CD4-positive, alpha-beta T cell treated with Interferon alpha-2 for 1 hour (primary cell): ENCODE data around the gene KIF3C.
"Not testable (repeated sequence)": the region's sequence is repeated elsewhere in the genome, so short reads cannot be mapped to it uniquely, and the experiment has no call there.

ENCODE experiments used
- DNase-seq, 2 donors: peaks; one replicate each; pipeline ENCODE4 v3.0.0-alpha.2; 2020 to 2022

KIF3C gene

DNA sequence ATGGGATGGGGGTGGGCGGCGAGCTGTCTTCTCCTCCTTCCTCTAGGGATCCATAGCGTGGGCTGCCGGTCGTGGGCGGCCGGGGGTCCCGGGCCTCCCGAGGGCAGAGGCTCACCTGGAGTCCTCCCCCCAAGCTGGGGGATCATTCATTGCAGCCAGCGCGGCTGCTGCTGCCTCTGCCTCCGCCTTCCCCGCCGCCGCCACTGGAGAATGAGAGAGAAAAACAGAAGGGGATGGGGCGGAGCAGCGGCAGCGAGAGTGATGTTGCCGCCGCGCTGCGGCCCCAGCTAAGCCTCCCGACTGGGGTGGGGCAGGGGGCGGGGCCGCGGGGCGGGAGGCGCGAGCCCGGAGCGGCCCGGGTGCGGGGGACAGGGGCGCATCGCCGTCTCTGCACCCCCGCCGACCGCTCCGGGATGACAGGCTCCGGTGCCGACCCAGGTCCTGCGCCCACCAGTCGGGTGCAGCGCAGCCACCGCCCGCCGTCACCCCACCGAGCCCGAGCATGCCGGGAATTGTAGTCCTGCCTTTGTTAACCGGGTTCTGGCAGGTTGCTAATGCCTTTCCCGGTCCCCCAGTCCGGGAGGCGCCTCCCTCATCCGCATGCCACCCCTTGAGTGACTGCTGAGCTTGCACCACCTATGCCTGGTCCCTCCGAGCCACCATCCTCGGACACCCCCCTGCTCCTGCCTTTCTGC, at the start of gene KIF3C:
Gene KIF3C, minus strand, starts transcription at position 225 of the 695 bp plus-strand sequence. CDS start 580 bp downstream, outside the sequence.
- peak; percentile 66 to 78 for DNase-seq

DNA sequence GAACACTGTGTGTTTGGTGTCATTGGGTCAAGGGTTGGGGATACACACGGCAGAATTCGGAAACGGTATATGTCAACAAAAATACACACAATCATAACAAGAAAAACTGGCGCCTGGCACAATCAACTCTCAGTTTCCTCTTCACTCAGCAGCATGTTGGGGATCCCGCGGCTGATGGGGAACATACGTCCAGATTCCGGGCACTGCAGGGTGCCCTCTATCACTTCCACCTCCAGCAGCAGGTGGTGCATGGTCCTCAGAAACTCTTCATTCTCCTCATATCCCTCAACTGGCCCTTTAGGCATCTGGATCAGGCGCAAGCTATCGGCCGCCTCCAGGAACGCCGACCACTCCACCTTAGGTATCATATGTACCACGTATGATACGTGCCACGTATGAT, 45.8 kb upstream of the KIF3C start:
- DNase-seq: not testable (repeated sequence)

DNA sequence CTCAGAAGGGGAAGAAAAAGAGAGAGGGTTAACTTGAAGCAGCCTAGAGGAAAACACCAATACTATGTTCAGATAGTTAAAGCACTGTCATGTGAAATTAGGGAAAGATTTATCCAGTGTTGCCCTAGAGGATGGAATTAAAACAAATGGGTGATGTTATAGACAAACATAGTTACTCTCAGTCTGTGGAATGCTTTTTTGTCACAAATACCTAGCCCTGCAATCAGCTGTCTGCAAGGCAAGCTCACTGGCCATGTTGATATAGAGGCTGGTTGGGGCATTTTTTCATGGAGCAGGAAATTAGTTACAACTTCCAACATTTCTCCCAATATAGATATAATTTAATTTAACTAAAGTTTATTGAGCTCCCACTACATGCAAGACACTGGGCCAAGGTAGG, 43.2 kb upstream of the KIF3C start:
- no peak for DNase-seq

DNA sequence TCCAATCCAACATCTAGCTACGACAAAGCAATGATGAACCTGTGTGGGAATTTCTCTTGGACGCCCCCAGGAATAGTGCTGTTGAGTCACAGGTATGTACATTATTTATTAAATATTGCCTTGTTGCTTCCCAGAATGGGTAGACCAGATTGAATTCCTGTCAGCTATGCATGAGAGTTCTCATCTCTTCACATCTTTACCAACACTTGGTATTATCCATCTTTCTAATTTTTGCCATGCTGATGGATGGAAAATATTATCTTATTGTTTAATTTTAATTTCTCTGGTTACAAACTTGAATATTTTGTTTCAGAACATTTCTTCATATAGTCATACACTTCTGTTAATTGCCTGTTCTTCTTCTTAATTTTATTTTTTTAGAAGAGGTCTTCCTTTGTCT, 42.0 kb upstream of the KIF3C start:
- no peak for DNase-seq

DNA sequence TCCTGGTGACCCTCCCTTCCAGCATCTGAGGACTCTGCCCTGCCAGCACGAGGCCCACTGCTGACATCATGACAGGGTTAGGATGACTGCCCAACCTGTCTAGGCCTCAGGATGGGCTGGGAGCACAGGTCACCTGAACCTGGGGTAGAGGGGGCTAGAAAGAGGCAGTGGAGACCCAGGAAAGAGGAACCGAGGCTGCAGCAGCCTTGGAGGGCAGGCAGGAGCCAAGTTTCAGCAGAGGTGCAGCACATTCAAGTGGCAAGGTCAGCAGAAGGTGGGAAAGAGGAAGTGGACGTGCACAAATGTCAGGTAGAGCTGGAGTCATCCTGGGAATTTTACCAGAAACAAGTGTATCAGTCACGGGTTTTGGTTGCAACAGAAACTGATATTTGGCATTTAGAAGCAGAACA, 37.9 kb upstream of the KIF3C start:
- no peak for DNase-seq

DNA sequence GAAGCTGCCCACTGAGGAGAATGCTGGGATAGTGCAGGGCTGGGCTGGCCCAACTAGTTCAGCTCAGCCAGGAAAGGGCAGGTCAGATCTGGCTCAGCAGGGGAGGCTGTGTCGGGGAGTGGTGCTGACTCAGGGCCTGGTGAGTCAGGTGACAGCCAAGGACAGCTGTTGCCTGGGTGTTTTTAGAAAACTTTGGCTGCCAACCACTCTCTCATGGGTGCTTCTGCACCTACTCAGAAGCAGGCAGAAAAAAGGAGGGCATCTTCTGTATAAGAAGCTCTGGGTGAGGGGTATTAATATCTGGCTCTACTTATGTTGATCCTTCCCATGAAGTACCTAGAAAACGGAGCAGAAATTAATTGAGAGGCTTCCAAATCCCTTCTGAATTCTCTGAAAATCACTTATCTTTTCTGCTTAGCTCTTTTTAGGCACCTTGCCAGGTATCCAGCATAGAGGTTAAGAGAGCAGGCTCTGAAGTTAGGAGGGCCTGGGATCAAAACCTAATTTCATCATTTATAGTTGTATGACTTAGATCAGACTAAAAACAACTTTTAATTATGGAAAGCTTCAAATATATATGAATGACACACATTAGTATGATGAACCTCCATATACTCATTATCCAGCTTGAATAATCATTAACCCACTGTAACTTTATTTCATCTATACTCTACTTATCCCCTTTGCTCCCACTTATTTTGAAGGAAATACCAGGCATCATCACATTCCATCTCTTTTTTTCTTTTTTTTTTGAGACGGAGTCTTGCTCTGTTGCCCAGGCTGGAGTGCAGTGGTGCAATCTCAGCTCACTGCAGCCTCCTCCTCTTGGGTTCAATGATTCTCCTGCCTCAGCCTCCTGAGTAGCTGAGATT, 36.1 kb upstream of the KIF3C start:
- DNase-seq: peak in 1 of 2 donors; percentile 50

DNA sequence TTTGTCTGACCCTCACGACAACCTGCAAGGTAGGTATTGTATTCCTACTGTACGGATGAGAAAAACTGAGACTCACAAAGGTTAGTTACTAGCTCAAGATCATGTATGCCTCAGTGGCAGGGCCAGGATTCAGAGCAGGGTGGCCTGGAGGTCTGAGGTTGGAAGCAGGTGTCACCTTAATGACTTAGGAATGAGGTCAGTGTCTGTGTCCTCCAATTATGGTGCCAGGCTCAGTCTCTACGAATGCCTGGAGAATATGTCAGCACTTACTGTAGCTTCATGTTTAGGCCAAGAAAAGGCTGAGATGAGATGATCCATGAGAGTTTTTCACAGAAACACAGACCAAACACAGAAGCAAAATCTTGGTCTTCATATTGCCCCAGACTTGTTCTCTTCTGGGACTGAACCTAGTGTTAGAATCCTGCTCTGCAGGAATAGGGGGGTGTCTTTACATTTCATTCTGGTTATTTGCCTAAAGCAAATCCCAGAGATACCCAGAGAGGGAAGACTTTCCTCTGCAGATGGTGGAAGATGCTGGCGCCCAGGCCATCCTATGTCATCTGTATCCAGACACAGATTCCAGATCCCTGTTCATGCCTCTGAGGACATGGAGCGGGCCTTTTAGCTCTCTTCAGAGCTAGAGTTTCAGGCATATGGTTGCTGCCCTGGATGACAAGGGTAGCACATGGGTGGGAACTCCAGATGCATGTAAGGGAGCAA, 35.3 kb upstream of the KIF3C start:
- no peak for DNase-seq

DNA sequence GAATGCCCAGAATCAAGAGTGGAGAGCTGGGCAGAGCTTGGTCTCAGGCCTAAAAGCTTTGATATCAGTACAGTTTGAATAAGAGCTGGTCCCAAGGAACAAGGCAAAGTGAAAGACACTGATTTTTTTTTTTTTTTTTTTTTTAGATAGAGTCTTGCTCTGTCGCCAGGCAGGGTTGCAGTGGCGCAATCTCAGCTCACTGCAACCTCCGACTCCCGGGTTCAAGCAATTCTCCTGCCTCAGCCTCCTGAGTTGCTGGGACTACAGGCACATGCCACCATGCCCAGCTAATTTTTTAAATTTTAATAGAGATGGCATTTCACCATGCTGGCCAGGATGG, 34.4 kb upstream of the KIF3C start:
- not testable (repeated sequence) for DNase-seq

DNA sequence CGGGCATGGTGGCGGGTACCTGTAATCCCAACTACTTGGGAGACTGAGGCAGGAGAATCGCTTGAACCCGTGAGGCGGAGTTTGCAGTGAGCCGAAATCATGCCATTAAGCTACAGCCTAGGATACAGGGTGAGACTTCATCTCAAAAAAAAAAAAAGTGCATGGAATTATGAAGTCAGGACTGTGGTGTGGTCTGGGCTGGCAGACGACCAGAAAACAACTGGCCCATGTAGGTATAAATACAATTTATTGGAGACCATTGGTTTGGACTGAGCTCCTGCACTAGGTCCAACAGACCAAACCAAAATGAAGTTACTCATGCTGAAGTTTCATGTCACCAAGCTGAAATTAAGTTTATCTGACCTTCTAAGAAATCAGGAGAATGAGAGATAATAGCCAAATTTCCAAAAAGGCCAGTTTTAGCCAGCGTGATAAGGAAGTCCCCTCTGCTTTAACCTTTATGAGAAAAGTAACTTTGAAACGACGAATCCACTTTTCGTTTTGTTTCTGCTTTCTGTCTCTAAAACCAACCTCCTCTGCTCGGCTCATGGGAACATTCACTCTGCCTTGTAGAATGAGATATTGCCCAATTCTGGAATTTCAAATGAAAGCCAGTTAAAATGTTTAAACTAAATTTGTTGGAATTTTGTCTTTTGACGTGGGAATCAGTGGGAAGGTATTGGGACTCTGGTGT, 33.9 kb upstream of the KIF3C start:
- DNase-seq: no peak

DNA sequence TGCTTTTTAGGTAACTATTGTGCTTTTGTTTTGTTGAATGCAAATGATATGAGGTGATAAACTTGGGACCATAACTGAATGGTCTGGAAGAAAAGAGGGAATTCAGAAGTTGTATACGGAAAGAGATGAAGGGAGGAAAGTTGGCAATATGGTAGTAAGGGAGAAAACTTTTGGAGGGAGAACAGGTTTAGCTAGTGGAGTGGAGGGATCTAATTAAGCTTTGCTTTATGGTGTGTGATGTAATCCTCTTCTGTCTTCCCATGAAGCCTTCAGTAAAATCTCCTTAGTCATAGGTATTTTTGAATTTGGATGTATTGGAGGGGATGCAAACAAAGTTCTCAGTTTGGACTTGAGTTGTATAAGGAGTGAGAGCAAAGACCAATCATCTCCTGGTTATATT, 31.4 kb upstream of the KIF3C start:
- no peak for DNase-seq

DNA sequence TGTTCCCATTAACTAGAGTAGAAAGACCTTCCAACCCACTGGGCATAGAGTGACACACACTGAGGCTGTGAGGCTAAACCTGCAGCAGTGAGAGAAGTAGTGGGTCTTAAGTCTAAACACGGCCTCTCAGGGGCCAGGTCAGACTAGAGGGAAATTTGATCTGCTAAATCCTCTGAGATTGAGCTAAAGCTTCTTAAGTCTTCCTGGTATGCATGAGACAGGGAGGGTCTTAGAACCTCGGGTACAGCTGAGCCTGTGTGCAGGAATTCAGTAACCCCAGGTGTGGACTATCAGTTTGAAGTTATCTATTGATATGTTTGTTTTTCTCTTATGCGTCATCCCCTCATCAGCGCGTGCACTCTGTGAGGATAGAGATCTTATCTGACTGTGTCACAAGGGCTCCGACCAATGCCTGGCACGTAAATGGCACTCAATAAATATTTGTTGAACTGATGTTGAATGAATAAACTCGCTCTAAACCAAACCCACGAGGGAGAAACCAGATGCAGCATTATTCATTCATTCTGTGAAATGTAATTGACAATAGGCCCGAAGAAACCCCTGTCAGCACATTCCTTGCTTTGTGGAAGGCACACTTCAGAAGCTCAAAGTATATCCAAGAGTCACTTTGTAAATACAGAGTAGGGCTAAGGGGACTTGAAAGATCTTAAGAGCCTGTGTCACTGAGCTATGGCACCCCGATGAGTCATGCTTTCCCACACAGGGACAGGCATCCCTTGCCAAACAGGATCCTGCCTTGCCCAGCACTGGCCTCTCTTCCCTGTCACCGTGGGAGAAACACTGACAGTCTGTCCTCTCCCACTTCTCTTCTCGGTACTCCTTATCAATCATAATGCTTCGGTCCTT, 29.9 kb upstream of the KIF3C start:
- DNase-seq: peak in 1 of 2 donors; percentile 14

DNA sequence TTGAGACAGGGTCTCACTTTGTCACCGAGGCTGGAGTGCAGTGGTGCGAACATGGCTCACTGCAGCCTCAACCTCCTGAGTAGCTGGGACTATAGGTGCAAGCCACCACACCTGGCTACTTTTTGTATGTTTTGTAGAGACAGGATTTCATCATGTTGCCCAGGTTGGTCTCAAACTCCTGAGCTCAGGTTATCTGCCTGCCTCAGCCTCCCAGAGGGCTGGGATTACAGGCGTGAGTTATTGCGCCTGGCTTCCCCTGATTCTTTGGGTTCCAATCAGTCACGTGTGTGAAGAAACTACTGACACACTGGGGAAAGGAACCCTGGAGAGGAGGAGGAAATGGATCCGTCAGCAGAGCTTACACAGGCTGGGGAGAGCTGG, 29.3 kb upstream of the KIF3C start:
- DNase-seq: no peak

DNA sequence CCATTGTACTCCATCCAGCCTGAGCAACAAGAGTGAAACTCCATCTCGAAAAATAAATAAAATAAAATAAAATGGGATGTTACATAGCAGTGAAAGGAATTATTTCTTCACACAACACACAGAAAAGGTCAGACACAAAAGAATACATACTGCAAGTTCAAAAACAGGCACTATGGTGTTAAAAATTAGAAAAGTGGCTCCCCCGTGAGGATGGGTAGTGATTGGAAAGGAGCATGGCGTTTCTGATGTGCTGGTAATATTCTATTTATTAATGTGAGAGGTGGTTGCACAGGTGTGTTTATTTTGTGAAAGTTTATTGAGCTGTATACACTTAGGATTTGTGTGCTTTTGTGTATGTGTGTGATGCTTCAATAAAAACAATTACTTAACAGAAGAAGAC, 28.6 kb upstream of the KIF3C start:
- no peak for DNase-seq

DNA sequence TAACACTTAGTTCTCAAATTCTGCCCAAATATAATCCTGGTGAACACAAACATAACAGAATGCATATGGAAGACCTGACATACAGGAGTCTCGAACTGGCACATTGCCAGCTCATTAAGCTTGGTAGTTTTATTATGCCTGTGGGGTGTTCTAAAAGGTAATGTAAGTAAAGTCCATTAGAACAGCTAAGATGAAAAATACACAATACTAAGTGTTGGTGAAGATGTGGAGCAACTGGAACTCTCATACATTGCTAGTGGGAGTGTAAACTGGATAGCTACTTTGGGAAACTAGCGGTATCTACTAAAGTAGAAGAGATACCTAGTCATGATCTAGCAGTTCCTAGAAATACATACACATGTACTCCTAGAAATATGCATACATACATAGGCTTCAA, 27.3 kb upstream of the KIF3C start:
- DNase-seq: no peak

DNA sequence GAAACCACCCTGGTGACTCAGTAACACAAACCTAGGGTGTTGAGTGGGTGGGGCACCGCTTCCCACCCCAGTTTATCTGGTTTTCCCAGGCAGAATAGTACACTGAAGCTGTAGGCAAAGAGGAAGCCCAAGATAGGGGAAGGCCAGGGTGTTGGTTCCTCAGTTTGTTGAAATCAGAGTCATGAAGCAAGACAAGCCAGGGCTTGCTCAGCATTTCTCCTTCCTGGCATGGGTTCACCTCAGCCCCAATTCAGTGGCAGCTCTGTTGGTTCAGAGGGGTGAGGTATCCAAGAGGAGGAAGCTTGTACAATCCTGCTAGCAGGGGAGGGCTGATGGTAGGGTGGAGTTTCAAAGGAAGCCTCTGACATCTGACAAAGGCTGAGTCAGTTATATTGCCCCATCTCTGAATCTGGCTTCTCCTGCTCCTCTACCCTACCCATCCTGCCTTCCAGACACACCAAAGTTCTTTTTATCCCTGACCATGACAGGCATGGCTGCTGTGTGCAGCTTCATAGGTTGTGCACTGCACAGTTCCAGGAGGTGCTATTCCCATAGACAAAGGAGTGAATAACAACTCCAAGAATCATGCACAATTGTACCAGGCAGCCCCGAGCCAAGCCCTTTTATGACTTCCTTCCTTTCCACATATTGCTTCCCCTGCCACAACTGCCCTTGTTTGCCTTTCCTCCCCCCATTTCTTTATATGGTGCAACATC, 26.7 kb upstream of the KIF3C start:
- DNase-seq: peak; percentile 37 to 80

DNA sequence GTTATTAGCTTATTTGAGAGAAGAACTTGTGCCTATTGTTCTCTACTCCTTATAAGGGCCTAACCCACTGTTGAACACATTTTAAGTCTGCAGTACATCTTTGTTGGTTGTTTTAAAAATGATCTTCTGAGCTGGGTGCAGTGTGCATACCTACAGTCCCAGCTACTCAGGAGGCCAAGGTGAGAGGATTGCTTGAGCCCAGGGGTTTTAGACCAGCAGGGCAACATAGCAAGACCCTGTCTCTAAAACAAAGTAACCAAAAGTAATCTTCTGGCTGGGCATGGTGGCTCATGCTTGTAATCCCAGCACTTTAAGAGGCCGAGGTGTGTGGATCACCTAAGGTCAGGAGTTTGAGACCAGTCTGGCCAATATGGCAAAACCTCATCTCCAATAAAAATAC, 25.8 kb upstream of the KIF3C start:
- no peak for DNase-seq

DNA sequence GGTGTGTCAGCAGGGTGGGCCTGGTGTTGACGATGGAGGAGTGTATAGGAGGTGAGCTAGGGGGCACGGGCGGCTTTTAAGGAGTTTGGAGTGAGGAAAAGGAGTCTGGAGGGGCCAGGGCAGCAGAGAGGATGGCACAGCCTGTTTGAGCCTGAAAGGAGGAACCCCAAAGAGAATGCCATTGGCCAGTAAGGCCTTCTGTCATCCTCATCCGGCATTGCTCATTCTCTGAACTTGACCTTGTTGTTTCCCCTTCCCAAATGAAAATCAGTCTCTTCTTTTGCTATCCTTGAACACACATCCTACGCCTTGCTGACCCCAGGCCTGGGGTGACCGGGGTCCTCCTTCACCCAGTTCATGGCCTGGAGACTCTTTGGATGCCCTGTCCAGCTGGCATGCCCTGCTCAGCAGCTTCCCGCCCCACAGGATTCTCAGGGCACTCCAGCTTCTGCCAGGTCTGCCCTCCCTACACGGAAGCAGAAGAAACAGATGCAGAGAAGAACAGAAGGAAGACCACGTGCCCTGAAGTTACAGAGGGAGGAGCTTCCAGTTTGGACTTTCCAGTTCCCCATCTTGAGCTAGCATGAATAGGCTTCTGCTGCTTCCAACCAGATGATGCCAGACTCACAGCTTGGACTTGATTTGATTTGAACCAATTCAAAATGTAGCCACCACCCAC, 20.5 kb upstream of the KIF3C start:
- DNase-seq: peak in 1 of 2 donors; percentile 47

DNA sequence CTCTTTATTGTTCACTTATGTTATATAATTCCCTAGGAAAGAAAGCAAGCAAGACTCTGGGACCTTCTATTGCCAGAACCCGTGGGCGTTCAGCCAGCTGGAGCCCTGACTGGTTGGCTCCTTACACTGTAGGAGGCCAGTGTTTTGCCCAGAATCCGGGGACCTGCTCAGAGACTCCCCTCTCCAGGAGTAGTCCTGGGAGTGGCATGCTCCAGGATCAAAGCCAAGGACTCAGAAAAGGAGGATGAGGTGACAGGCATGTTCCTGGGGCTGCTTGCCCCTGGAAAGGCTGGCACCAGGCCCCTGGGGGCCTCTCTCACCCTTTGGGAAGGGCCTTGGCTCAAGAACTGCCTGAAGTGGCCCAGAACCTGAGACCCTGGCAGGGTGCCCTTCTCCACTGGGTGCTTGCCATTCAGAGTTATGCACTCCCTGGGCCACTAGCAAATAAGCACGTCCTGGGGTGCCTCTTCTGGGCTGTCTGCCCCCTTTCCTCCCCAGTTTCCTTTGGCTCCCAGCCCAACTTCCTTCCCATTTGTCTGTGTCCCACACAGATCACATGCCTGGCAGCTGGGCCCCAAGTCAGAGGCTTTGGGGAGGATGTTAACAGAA, 19.6 kb upstream of the KIF3C start:
- no peak for DNase-seq

DNA sequence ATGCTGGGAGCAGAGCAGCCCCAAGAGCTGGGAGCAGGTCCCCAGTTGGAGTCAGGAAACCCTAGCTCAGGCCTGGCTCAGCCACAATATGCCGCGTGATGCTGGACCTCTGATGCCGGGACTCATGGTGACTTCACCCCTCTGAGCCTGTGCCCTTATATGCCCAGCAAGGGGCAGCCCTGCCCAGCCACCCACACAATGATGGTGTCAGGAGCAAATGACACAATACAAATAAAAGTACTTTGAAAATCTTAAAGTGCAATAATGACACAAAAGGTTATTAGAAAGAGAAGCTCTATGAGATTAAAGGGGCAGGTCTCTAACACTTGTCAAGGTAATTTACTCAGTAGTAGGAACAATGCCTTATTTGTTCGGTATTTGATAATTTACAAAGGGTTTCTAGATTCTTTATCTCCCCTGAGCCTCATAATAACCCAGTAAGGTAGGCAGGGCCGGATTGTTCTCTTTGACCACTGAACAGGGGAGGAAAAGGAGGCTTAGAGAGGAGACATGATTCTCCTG, 18.3 kb upstream of the KIF3C start:
- DNase-seq: no peak

DNA sequence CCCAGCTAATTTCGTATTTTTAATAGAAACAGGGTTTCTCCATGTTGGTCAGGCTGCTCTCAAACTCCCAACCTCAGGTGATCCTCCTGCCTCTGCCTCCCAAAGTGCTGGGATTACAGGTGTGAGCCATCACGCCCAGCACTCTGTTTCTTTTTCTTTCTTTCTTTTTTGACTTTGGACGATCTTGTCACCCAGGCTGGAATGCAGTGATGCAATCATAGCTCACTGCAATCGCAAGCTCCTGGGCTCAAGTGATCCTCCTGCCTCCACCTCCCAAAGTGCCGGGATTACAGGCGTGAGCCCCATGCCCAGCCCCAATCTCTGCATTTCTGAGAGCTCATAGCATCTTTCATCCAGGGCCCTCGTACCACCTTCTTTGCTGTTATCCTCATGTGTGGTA, 17.1 kb upstream of the KIF3C start:
- not testable (repeated sequence) for DNase-seq
